GM12874 (cell line): Measurements from ENCODE around the gene ZNF665.

Experiments
- TF ChIP-seq, protein P1 (sequence below): IDR thresholded peaks from 2 replicates; pipeline ENCODE4 v1.5.1; 2011; ENCODE audit warnings: low read depth, mild to moderate bottlenecking, control low read depth, low read length, moderate library complexity; ENCODE audit not compliant: insufficient read depth

The ZNF665 gene

GRCh38 chr19:53192771-53193534, at the start of gene ZNF665:
Gene ZNF665 (minus strand): TSS chr19:53193358. CDS start chr19:53182898, 10,460 bp downstream.
- TF ChIP-seq, protein P1, sequence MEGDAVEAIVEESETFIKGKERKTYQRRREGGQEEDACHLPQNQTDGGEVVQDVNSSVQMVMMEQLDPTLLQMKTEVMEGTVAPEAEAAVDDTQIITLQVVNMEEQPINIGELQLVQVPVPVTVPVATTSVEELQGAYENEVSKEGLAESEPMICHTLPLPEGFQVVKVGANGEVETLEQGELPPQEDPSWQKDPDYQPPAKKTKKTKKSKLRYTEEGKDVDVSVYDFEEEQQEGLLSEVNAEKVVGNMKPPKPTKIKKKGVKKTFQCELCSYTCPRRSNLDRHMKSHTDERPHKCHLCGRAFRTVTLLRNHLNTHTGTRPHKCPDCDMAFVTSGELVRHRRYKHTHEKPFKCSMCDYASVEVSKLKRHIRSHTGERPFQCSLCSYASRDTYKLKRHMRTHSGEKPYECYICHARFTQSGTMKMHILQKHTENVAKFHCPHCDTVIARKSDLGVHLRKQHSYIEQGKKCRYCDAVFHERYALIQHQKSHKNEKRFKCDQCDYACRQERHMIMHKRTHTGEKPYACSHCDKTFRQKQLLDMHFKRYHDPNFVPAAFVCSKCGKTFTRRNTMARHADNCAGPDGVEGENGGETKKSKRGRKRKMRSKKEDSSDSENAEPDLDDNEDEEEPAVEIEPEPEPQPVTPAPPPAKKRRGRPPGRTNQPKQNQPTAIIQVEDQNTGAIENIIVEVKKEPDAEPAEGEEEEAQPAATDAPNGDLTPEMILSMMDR, result no peak

DNA sequence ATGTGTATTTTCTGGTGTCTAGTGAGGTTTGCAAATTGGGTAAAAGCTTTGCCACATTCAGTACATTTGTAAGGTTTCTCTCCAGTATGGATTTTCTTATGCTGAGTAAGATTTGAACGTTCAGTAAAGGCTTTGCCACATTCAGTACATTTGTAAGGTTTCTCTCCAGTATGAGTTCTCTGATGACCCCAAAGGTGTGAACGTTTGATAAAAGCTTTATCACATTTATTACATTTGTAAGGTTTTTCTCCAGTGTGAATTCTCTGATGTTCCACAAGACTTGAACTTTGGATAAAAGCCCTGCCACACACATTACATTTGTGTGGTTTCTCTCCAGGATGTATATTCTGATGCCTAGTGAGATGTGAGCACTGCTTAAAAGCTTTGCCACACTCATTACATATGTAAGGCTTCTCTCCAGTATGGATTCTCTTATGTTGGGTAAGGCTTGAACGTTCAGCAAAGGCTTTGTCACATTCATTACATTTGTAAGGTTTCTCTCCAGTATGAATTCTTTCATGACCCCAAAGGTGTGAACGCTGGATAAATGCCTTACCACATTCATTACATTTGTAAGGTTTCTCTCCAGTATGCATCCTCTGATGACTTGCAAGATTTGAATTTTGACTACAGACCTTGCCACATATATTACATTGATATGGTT, 44.1 kb upstream of the ZNF665 start:
- TF ChIP-seq, protein P1, result no peak

DNA sequence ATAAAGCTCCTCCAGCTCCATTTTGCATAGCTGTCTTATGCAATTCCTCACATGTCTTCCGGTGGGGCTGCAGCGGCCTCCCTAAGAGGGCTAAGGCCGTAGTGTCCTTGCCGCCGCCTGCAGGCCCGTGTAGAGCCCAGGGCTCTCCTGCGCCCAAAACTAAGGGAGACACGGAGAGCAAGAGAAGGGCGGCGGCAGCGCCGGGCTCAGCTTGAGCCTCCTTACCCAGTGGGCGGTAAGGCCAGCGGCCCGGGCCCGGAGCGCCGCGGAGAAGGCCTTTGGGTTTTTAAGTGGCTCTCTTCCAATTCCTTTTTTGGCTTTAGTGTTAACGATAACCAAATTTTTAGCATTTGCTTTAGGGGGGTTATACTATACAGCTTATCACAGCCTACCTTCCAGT, 31.4 kb upstream of the ZNF665 start:
- TF ChIP-seq, protein P1, result no peak

GRCh38 chr19:53212703-53213320, 19.7 kb upstream of the ZNF665 start:
- TF ChIP-seq, protein P1, result no peak

DNA sequence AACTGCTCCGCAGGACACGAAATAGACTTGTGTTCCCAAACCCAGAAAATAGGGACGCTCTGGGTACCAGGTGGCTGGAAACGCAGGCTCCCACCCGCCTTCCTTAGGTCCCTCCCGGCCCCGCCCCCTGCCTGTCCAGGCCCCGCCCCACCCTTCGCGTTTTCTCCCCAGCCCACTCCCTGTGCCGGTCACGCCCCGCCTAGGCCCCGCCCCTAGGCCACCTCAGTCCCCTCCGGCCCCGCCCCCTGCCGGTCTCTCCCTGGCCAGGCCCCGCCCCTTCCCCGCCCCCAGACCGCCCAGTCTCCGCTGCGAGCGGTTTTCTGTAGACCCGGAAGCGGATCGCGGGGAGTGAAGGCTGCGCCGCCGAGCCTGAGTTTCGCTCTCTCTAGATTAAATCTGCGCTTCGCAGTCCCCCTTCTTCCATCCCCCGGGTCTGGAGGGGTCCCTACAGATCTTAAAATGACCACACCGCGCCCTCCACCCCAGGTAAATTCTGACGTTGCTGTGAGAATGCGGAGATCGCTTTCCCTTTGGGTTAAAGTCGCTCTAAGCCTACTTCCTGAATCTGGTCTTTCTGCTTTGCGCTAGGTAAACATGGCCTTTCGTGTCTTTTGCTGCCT, 3.7 kb upstream of the ZNF665 start:
- TF ChIP-seq, protein P1, result no peak

- TF ChIP-seq, protein P1, result peak; percentile 78
Observed at GRCh38 chr19:53195265-53195903, 2.2 kb upstream of the ZNF665 start.
